HG03103 (cell line): ENCODE data around the gene ZNF599.
"Not testable (repeated sequence)": the region's sequence is repeated elsewhere in the genome, so short reads cannot be mapped to it uniquely, and the experiment has no call there.

Experiments
- ATAC-seq: cut with Tn5 transposase; IDR thresholded peaks from one replicate; pipeline ENCODE4 v1.9.1; 2021; ENCODE audit warnings: low read depth; ENCODE audit not compliant: unreplicated experiment

The ZNF599 gene

GRCh38 chr19:34772697-34773554 lies at the start of gene ZNF599:
Gene ZNF599, minus strand, starts transcription at chr19:34773215. Its CDS starts 374 bp downstream, at chr19:34772841.
- ATAC-seq: peak; percentile 95

DNA sequence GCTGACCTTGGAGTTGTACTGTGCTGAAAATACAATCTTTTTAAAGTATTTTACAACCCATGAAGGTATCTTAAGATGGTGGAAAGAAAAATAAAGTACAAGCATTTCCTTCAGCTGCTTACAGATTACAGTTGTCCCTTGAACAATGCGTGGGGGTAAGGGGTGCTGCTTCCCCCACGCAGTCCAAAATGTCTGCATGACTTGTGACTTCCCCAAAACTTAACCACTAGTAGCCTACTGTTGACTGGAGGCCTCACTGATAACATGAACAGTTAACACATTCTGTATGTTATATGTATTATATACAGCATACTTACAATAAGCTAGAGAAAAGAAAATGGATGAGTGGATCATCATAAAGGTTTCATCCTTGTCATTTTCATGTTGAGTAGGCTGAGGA lies 45.3 kb upstream of the ZNF599 start:
- ATAC-seq: no peak

- no peak for ATAC-seq
These were observed 43.7 kb upstream of the ZNF599 start for GRCh38 chr19:34816708-34817107.

- ATAC-seq: no peak
These were observed 35.6 kb upstream of the ZNF599 start for GRCh38 chr19:34808566-34808965.

DNA sequence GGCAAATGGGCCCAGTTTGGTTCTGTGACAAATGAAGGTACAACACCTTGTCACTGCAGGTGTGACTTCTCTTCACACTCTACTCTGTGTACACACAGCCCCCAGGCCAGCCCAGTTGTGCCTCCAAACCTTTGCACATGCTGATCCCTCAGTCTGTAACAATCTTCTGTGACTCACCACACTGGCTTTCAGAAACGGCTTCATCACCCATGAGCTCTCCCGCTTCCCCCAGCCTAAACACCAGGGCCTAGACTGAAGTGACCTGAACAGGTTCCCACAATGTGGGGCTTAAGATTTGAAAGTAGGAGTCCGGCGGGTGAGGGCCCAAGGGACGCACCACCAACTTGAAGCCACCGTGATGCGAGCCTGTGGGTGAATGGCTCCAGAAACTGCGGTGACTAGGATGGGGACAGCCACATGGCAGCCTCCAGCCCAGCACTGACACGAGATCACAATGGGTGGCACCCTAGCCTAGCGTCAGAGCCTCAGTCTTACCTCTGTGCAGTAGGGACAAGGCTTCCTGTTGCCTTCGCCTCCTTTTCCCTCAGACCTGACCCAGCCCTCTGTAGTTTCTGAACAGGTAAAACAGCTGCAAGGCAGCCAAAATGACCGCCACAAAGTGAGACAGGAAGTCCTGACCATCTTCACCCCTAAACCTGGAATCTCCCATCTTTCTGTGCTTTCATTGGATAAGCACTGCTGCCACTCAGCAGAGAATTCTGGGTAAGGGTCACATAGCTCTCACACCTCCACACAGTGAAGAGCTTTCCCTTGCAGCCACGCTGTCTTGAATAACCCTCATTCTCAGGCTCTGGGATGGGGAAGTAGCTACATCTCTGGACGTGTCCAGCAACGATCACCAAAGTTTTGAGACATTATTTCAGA lies 34.2 kb upstream of the ZNF599 start:
- ATAC-seq: no peak

DNA sequence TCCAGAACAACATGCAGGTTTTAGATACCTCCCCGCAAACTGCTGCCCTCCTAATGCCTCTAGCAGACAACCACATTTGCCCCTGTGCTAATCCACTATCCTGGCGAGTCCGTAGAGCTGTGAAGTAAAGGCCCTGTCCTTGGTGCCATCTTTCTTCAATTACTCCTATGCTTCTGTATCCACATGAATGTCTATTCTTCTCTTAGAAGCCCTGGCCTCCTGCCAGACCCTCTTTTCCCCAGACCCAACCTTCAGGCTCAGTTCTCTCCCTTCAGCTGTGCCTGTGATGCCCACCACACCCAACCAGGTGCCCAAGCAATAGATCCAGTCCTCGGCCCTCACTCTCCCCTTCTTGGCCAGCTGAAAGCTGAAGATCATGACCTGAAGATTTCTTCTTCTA lies 31.1 kb upstream of the ZNF599 start:
- no peak for ATAC-seq

DNA sequence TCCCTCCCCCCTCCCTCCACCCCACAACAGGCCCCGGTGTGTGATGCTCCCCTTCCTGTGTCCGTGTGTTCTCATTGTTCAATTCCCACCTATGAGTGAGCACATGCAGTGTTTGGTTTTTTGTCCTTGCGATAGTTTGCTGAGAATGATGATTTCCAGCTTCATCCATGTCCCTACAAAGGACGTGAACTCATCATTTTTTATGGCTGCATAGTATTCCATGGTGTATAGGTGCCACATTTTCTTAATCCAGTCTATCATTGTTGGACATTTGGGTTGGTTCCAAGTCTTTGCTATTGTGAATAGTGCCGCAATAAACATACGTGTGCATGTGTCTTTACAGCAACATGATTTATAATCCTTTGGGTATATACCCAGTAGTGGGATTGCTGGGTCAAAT lies 23.9 kb upstream of the ZNF599 start:
- ATAC-seq: not testable (repeated sequence)

DNA sequence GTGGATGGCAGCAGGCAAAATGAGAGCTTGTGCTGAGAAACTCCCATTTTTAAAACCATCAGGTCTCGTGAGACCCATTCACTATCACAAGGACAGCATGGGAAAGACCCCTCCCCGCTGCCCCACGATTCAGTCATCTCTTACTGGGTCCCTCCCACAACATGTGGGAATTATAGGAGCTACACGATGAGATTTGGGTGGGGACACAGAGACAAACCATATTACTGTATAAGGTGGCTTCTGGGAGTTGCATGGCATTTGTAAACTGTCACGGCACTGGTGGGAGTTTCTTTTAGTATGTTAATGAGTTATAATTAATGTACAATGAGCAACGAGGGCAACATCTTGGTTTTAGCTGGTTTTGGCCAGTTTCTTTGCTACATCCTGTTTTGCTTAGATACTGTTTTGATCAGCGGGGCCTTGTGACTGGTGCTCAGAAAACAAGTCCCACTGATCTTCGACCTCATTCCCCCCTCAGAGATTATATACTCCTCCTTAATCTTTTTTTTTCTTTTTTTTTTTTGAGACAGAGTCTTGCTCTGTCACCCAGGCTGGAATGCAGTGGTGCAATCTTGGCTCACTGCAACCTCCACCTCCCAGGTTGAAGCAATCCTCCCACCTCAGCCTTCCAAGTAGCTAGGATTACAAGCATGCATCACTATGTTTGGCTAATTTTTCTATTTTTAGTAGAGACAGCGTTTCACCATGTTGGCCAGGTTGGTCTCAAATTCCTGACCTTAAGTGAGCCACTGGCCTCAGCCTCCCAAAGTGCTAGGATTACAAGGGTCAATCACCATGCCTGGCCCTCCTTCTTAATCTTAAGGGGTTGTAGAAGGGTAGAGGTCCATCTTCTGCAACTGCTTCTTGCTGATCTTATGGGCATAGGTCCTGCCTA lies 21.3 kb upstream of the ZNF599 start:
- no peak for ATAC-seq

- no peak for ATAC-seq
These were observed 20.6 kb upstream of the ZNF599 start for GRCh38 chr19:34793565-34793964.

- no peak for ATAC-seq
These were observed 15.1 kb upstream of the ZNF599 start for GRCh38 chr19:34788074-34788473.

- ATAC-seq: no peak
These were observed 14.2 kb upstream of the ZNF599 start for GRCh38 chr19:34787059-34787824.

- ATAC-seq: no peak
These were observed 13.2 kb upstream of the ZNF599 start for GRCh38 chr19:34786236-34786635.

DNA sequence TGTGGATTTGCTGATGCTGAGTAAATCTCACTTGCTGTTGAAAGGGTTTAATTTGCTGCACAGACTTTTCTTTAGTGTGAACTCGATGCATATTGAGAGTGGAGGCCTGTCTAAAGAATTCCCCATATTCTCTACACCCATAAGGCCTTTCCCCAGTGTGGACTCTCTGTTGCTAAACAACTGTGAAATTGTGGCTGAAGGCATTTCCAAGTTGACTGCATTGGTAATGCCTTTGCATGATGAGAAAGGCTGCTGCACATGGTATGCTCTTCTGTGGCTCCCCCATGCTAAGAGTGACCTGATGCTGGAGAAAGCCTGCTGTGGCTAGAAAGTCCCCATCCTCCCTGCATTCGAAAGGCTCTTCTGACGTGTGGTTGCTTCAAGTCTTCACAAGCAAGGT lies 6.6 kb upstream of the ZNF599 start:
- ATAC-seq: no peak

DNA sequence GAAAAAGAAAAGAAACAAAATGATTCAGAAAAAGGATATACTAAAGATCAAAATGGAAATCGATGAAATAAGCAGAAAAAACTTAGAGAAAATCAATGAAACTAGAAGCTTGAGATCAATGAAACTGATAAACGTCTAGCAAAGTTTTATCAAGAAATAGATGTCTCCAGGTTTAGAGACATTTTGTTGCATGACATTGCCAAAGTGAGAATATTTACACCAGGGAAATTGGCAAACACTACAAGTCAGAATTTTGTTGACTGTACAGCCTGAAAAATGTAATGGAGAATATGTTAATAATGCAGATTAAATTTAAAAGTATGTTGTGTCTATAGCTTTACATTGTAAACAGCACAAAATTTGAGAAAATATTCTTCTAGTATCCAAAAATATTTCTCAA lies 5.3 kb upstream of the ZNF599 start:
- ATAC-seq: no peak

DNA sequence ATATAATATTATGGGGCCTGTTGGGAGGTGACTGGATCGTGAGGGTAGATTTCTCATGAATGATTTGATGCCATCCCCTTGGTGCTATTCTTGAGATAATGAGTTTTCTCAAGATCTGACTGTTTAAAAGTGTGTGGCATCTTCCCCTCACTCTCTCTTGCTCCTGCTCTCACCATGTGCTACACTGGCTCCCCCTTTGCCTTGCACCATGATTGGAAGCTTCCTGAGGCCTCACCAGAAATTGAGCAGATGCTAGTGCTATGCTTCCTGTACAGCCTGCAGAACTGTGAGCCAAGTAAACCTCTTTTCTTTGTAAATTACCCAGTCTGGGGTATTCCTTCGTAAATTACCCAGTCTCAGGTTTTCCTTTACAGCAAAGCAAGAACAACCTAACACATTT lies 1.8 kb upstream of the ZNF599 start:
- ATAC-seq: no peak

DNA sequence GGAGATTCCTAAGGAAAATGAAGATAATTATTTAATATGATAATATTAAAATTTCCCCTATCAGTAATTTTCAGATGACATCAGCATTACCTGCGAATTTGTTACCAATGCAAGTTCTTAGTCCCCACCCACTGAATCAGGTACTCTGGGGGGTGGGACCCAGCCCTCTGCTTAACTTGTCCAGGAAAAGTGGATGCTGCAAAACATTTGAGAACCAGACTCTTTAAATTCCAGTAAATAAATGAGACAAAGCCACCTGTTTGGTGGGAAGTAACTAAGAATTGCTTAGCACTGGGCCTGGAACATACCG lies 495 bp upstream of the ZNF599 start:
- no peak for ATAC-seq

- no peak for ATAC-seq
These were observed 5.1 kb downstream of the ZNF599 start for GRCh38 chr19:34767951-34768350.

- ATAC-seq: no peak
These were observed 6.6 kb downstream of the ZNF599 start for GRCh38 chr19:34766386-34766785.

GRCh38 chr19:34759218-34759917 lies 13.6 kb downstream of the ZNF599 start:
- ATAC-seq: no peak
